GM18909 (cell line): ENCODE data around the gene CACNA1C.

Source experiments
- ATAC-seq: cut with Tn5 transposase; IDR thresholded peaks from one replicate; pipeline ENCODE4 v1.9.1; 2021; ENCODE audit warnings: mild to moderate bottlenecking; ENCODE audit not compliant: unreplicated experiment, poor library complexity

Gene CACNA1C

GRCh38 chr12:2654311-2654710, 601.5 kb downstream of the CACNA1C start:
- no peak for ATAC-seq

DNA sequence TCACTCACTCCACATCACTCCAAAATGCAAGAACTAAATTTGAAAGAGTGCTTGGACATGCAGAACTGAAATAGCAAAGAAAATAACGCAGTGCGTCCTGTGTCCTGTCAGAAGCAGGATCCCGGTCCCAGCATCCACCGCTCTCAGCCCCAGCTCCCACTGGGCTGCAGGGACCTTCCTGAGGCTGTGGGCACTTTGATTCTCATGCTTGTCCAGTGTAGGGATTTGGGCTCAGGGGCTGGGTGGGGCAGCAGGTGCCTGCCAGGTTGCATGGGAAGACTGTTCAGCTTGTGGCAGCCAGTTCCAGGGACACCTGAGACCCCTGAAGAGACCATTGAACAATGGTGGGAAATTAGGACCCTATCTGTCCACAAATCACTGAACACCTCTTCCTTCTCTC, 602.0 kb downstream of the CACNA1C start:
- no peak for ATAC-seq

DNA sequence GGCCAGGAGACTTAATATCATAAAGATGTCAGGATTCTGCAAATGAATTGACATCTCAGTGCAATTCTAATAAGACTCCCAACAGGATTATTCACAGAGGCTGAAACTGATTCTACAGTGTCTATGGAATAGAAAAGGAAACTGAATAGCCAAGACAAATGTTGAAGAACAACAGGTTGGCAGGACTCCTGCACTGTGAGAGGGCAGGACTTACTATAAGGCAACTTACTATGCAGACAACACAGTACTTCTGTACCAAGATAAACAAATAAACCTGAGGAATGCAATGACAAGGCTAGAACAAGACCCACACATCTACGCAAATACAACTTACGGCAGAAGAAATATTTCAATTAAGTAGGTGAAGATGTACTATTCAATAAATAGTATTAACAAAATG, 609.7 kb downstream of the CACNA1C start:
- ATAC-seq, result no peak

- no peak for ATAC-seq
Measured at GRCh38 chr12:2664721-2665577, 612.2 kb downstream of the CACNA1C start.

DNA sequence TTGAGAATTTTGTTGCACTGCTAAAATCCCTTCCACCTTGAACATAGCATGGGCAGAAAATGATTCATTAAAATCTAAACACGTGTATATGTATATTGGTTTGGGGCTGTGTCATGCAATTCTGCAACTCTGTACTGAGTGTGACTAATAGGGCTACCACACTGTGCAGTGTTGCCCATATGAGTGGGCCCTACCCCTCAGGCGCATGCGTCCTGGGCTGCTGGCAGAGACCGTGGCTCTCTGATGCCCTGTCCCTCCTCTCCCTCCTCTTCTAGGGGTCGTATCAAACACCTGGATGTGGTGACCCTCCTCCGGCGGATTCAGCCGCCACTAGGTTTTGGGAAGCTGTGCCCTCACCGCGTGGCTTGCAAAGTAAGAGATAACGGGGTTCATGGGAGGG, 613.6 kb downstream of the CACNA1C start:
- ATAC-seq, result no peak

- ATAC-seq, result no peak
Measured at GRCh38 chr12:2666846-2667245, 614.1 kb downstream of the CACNA1C start.

GRCh38 chr12:2667716-2668440, 615.1 kb downstream of the CACNA1C start:
- no peak for ATAC-seq

DNA sequence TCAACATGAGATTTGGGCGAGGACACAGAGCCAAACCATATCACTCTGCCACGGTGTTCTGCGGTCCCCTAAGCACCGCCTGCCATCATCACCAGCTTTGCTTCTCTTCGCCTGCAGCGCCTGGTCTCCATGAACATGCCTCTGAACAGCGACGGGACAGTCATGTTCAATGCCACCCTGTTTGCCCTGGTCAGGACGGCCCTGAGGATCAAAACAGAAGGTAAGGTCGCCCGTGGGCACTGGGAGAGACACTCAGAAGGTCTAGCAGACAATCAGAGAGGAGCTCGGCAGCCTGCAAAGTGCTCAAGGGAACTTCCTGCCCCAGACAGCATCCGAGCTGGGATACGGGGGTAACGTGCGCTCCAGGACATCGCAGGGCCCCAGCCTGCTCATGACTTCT, 616.0 kb downstream of the CACNA1C start:
- no peak for ATAC-seq

DNA sequence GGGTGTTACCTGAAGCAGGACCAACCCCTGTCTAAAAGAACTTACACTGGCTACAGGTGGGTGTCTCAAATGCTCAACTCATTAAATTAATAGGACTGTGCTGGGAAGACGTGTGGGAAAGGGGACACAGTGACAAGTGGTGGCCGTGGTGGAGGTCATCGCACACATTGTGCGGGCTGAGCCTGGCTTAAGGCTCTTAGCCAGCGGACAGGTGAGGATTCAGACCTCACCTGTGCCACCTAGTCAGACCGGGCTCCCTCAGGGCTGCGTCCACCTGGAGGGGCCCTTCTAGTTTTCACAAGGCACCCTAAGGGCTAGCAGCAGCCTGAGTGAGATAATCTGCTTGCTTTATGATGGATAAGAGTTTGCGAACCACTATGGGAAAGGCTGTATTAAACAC, 616.8 kb downstream of the CACNA1C start:
- ATAC-seq, result no peak

DNA sequence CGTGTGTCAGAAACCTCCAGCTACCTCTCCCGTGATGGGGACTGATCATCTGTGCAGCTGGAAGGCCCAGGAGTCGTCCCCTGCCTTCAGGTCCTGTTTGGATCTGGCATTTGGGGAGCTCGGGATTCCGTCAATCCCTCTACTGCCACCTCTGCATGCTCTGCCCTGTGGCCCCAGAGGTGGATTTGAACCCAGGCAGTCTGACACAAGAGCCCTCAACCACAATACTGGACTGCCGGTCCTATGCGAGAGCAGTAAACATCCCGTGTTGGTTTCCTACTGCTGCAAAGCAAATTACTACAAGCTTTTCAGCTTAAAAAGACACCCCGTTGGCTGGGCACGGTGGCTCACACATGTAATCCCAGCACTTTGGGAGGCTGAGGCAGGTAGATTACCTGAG, 620.1 kb downstream of the CACNA1C start:
- no peak for ATAC-seq

DNA sequence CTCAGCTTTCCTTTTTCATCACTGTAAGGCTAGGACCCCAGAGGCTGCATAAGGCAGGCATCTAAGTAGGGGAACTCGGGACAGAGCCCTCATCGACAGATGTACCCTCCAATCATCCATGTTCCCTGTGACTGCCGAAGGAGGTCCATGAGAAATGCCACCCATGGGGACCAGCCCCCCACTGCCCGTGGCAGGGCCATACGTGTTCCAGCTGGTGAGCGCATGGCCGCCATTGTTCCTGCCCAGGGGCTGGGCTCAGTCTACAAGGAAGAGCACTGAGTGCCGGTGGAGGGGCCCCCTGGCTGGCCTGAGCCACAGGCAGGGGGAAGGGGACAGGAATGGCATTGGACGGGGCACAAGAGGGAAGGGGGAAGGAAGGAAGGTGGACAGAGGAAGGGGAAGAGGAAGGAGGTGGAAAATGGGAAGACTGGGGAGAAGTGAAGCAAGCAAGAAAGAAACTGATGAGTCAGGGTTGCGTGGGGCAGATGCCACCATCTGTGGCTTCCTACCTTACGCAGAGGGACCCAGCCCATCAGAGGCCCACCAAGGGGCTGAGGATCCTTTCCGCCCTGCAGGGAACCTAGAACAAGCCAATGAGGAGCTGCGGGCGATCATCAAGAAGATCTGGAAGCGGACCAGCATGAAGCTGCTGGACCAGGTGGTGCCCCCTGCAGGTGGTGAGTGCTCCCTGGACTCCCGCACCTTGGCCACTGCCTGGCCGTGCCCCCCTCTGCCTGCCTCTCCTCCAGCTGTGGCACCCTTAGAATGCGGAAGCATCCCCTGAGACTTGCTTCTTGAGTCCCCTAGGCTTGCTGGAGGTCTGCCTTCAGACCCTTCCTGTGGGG, 621.4 kb downstream of the CACNA1C start:
- no peak for ATAC-seq

GRCh38 chr12:2675776-2676175, 623.0 kb downstream of the CACNA1C start:
- no peak for ATAC-seq

DNA sequence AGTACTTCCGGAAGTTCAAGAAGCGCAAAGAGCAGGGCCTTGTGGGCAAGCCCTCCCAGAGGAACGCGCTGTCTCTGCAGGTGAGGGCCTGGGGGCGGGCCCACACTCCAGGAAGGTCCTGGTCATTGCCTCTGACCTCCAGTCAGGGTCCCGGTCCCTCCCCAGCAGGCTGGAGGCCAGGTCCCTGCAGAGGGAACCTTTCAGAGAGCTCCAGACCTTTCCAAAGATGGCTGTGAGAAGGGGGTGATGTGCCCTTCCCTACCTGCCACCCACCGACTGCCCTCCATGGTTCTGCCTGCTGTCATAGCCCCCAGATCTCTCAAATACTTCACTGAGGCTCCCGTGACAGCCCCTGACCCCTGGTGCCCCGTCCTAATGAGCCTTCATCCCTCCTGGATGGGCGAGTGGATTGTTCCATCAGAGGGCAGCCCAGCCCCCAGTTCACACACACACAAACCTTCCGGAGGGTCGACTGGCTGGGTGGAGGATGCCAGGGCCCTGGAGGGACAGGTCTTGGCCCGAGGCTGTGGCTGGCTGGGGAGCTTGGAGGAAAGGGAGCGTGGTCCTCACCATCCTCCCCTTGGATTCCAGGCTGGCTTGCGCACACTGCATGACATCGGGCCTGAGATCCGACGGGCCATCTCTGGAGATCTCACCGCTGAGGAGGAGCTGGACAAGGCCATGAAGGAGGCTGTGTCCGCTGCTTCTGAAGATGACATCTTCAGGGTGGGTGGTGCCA, 624.5 kb downstream of the CACNA1C start:
- no peak for ATAC-seq

GRCh38 chr12:2678426-2678825, 625.6 kb downstream of the CACNA1C start:
- no peak for ATAC-seq

DNA sequence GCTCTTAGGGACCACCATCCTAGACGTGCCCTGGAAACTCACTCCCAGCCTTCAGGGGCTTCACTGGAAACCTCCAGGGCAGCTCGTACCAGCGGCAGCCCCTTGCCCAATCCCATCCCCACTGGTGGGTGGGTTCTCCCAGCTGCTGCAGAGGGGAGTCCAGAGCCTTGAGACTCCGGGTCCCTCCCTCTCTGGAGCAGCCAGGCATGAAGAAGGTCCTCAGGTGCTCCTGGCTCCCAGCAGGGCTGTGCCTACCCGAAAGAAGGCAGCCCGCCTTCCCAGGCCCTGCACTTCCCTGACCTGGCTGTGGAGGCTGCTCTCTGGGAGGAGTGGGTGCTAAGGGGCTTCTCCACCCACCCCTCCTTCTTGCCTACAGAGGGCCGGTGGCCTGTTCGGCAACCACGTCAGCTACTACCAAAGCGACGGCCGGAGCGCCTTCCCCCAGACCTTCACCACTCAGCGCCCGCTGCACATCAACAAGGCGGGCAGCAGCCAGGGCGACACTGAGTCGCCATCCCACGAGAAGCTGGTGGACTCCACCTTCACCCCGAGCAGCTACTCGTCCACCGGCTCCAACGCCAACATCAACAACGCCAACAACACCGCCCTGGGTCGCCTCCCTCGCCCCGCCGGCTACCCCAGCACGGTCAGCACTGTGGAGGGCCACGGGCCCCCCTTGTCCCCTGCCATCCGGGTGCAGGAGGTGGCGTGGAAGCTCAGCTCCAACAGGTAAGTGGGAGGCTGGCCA, 626.5 kb downstream of the CACNA1C start:
- no peak for ATAC-seq

DNA sequence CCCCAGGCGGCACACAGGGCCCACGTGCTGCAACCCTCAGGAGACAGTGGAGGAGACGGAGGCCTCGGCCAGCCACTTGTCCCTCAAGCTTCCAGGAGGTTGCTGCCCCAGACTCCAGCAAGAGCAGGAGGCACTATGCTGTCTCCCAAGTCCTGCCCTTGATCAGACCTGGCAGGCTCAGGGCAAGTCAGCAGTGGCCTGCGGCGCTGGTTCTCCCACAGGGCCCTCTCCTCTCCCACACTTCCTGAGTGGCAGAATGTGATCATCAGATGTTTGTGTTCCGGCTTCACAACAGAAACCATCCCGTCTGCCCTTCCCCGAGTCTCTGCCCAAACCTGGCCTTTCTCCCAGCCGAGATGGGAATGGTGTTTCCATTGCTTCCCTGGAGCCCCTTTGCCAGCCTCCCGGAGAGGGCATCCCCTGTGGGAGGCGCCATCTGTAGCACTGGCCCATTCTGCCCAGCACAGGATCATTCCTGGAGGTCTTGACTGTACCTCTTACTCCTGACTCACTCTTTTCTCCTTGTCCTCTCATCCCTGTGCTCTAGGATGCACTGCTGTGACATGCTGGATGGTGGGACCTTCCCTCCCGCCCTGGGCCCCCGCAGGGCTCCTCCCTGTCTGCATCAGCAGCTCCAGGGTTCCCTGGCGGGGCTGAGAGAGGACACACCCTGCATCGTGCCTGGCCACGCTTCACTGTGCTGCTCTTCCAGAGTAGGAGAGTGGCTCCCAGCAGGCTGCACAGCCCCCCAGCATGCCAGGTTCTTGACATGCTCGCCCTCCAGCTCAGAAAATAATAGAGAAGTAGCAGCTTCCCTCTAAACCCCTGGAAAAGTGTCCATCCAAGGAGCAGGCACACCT, 627.3 kb downstream of the CACNA1C start:
- ATAC-seq, result no peak

GRCh38 chr12:2680676-2681039, 627.9 kb downstream of the CACNA1C start:
- no peak for ATAC-seq

DNA sequence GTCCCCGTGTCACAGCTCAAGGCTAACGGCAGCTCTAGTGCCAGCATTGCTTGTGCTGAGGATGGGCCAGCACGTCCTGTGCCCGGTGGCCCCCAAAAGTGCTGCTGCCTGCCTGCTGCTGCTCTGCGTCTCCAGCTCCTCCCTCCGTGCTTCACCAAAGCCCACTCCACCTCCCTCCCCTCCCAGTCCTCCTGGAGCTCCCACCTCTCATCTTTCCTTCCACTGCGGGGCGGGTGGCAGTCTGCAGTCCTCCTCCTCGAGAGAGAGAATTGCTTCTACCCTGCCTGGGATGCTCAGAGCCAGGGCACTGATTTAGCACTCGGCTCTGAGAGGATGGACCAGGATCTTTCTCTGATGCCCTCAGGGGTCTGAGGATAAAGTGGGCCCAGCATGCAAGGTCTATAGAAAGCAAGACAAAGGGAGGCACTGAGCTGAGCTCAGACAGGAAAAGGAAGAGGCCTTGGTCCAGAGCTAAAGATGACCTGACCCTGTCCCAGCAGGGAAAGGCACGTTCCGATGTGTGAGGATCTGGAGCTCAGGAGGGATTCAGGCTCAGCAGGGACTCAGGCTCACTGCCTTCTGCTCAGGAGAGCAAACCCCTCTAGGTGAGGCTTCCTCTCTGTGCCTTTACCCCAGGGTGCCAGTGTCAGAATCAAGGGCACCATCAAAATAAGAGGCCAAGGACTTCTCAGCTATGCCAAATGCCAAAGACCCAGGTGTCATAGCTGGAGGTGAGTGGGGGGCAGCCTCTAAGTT, 628.8 kb downstream of the CACNA1C start:
- ATAC-seq, result no peak
